GM19023 (cell line): Measurements from ENCODE around the gene KCTD6.
"Not testable (repeated sequence)": the region's sequence is repeated elsewhere in the genome, so short reads cannot be mapped to it uniquely, and the experiment has no call there.

Source experiments
- ATAC-seq: cut with Tn5 transposase; IDR thresholded peaks from one replicate; pipeline ENCODE4 v1.9.1; 2021; ENCODE audit warnings: mild to moderate bottlenecking, moderate library complexity; ENCODE audit not compliant: unreplicated experiment

KCTD6 gene

DNA sequence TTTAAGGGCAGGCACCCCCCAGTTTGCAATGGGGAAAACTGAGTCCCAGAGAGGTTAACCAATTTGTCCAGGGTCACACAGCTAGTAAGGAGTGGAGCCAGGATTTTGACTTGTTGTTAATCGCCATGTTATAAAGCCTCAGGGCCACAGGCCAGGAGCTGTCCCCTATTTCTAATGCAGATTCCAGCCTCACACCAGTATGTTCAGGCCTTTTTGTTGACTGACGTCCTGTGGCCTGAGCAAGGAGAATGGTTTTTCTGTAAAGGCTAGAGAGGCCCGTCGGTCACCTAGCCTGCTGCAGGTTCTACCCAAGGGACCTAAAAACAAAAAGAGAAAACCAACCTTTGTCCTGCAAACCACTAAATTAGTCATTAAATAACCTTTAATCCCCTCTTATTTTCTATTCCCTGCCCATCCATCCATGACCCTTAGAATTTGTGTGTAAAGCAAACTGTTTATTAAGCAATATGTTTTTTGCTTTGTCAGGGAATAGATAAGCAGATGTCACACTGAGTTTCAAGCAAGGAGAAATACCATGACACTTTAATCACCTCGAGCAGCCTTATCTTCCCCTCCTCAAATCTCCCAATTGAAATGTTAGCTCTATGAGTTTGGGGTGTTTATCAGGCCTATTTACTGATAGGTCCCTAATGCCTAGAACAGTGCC lies 31.0 kb downstream of the KCTD6 start:
- no peak for ATAC-seq

DNA sequence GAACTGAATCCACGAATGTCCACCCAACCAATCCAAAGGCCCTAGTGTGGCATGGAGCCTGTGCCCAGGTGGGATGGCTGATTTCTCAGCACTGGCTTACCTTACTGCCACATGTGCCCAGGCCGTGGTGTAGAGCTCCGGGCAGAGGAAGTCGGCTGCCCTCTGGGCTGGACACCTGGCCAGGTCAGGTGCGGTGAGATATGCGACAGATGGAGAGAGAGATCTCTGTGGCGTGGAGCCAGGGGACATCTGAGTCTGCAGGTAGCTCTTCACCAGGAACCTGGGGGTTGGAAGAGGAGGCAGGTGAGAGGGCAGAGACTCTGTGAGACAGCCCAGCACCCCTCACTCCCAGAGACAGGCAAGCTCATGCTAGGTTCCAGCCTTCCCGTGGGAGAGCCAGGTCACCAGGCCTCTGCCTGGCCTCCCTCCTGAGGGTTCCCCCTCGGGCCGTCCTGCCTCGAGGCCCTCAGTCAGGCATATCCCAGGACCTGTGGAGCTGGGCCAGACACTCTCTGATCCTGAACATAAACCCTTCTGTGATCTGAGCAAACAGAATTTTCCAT lies 32.5 kb downstream of the KCTD6 start:
- no peak for ATAC-seq

GRCh38 chr3:58526515-58526957 lies 34.6 kb downstream of the KCTD6 start:
- ATAC-seq: no peak

DNA sequence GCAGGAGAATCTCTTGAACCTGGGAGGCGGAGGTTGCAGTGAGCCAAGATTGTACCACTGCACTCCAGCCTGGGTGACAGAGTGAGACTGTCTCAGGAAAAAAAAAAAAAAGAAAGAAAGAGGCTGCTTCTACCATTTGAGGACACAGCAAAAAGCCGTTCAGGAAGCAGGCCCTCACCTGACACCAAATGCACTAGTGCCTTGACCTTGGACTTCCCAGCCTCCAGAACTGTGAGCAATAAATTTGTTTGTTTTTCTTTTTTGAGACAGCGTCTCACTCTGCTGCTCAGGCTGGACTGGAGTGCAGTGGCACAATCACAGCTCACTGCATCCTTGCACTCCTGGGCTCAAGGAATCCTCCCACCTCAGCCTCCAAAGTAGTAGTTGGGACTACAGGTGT lies 35.5 kb downstream of the KCTD6 start:
- ATAC-seq: not testable (repeated sequence)

GRCh38 chr3:58528629-58529028 lies 36.7 kb downstream of the KCTD6 start:
- ATAC-seq: no peak

DNA sequence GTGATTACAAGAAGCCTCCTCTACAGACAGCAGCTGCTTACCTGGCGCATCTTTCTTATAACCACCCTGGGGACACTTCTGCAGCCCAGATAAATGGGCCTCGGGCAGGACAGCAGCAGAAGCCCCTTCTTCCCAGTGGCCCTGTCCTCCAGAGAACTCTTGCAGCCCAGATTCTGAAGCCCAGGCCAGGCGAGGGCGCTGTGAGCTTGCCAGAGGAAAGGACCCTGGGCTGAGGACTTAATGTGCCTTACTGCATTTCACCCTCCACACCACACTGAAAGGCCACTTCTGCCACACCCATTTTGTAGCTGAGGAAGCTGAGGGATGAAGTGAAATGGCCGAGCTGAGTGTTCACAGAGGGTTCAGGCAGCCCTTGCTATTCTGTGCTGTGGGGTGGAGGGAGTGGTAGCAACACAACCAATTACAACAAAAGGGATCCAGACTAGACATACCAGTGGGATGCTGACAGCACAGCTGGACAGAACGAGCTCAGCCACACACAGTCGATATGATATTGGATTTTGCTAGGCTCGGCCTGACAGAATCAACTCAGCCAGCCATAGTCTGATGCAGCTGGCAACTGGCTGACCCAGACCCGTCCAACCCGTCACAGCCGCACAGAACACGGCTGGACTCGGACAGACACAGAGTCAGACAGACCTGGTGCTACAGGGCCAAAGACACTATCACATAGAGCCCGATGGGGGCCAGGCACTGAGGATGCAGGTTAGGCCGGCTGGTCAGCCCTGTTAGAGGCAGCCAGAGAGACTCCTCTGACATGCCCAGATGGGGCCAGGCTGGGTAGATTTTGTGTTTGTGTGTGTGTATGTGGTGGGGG lies 37.8 kb downstream of the KCTD6 start:
- ATAC-seq: no peak

DNA sequence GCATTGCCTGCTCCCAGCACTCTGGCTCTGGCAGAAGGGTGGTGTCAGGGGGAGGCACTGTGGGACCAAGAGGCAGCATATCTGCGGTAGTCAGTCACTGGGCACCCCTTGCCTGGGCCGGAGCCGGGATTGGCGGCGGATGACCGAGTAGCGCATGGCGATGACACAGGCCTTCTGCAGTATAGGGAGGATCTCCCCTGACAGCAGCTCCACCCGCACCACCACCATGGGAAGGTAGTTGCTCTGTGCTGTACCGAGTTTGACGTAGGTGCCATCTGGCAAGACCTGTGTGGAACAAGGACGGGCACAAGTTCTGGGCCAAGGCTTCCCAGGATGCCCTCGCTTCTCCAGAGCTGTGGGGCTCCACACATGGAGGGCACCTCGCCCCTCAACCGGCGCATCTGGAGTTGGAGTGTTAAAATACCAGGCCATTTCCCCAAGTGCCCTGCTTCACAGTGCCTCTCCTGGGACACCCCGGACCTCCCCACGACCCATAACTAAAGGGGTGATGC lies 38.5 kb downstream of the KCTD6 start:
- no peak for ATAC-seq

- no peak for ATAC-seq
Observed at GRCh38 chr3:58531555-58531954, 39.7 kb downstream of the KCTD6 start.

DNA sequence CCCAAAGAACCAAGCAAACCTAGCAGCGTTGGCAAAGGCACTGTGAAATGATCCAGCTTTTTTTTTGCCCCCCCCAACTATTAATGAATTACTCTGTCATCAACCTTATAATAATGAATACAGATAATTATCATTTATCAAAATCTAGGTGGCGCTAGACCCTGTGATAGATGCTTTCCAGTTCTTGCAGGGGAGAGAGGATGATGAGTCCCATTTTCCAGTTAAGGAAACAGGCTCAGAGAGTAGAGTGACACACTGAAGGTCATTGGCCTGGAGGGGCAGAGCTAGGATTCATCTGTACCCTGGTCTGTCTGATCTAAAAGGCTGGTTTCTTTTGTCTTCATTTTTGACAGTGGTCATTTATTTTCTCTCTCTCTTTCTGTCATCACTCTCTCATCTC lies 40.1 kb downstream of the KCTD6 start:
- no peak for ATAC-seq

- peak; percentile 92 for ATAC-seq
Observed at GRCh38 chr3:58532794-58533220, 40.9 kb downstream of the KCTD6 start.

DNA sequence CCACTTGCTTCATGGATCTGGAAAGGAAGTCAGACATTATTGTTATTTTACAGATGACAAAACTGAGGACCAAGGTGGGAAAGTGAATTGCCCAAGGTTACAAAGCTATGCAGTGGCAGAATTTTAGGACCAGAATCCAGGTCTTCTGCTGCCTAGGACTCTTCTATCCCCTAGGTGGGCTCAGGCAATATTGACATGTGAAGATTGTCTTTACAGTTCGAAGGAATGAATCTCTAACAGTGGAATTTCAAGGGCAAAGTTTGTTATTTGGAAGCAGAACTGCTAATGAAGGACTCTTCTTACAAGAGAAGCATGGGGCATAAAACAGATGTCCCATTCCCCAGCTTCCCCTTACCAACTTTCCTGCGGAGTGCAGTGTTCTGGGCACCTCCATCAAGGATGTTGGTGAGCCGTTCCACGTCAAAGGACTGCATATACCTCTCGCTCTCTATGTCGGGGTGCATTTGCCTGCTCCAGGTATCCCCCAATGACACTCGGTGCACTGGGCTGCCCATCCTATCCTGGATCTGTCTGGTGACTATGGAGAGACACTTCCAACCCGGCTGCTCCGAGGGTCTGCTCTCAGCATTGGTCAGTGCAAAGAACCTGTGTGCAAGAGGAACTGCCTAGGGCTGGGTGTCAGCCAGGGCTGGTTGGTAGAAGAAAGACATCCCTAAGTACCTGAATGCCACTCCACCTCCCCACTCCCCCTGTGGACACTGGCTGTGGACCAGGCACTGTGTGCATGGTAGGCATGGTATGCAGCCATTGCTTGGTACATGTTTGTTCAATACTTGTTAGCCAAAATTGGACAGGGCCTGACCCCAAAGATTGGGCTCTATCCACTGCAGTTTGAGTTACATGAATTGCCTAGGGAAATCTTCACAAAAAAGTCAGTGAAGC lies 42.9 kb downstream of the KCTD6 start:
- ATAC-seq: no peak

GRCh38 chr3:58535531-58536500 lies 43.9 kb downstream of the KCTD6 start:
- ATAC-seq: no peak

GRCh38 chr3:58536501-58537411 lies 44.9 kb downstream of the KCTD6 start, which contains the start of gene ACOX2:
Gene ACOX2, minus strand, starts transcription at chr3:58537190. Its CDS starts 2,084 bp downstream, at chr3:58535106.
- no peak for ATAC-seq

DNA sequence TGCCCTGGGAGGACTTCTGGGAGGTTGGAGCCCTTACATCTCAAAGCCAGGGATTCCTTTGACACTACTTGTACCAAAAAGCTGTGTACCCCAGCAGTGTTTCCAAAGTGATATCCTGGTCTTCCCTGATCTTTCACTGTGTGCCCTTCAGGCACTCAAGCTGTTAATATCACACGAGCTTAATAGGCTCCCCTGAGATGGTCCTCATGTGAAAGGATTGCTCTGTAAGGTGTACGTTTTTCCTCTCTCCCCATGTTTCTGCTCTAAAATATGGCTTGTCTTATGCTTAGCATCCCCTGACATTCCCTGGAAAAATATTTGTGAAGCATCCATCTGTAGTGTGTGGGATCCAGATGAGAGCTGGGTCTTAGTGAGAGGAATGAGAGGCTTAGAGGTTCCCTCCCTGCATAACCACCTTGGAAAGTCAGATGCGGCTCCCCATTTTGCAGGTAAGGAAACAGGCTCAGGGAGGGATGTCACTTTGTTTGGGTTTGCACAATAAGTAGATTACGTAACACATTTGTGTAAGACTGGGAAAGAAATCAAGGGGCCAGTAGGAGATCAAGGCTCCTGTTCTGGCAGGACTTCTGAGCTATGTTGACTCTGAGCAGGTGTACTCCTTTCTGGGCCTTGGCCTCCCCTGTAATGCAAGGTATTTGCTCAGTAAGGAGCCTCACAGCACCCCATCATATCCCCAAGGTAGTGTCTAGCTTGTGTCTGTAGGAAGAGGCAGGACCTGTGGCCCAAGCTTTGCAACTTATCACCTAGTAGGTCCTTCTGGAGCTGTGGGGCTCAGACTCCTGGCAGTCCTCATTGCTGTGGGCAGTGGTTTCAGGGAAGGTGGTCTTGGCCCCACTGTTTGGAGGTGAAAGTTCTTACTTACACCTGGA lies 45.8 kb downstream of the KCTD6 start:
- no peak for ATAC-seq

GRCh38 chr3:58539626-58540025 lies 47.7 kb downstream of the KCTD6 start:
- no peak for ATAC-seq

GRCh38 chr3:58540176-58540858 lies 48.4 kb downstream of the KCTD6 start:
- no peak for ATAC-seq

DNA sequence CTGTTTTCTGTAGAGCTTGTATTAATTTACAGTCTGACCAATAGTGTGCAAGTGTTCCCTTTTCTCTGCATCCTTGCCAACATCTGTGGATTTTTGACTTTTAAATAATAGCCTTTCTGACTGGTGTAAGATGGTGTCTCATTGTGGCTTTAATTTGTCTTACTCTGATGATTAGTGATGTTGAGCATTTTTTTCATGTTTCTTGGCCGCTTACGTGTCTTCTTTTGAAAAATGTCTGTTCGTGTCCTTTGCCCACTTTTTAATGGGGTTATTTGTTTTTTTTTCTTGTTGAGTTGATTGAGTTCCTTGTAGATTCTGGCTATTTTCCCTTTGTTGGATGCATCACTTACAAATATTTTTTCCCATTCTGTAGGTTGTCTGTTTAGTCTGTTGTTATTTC lies 52.6 kb downstream of the KCTD6 start:
- no peak for ATAC-seq
